RWPE1 (cell line): ENCODE data around the gene PSMB9.
"Not testable (repeated sequence)": the region's sequence is repeated elsewhere in the genome, so short reads cannot be mapped to it uniquely, and the experiment has no call there.

Source experiments
- CTCF ChIA-PET: fragments of 350-600 bp; sonication (Branson Sonifier 250); formaldehyde crosslinking; extraction: SDS; loops from one replicate; lab custom pipeline; 2021; lab: Yijun Ruan, JAX
- POLR2A ChIA-PET: fragments of 400-600 bp; formaldehyde crosslinking; extraction: SDS; loops from one replicate; lab custom pipeline; 2020; ENCODE audit warnings: antibody characterized with exemption; ENCODE audit not compliant: low non-redundant PET; lab: Yijun Ruan, JAX
- DNase-seq: peaks from one replicate; pipeline ENCODE4 v3.0.0; 2012; ENCODE audit warnings: low spot score
- H3K27ac ChIP-seq: fragments of 450-650 bp; 2 replicates; pipeline ENCODE4 v1.5.1; 2017
- TF ChIP-seq, protein P1 (sequence below): fragments of 450-650 bp; conservative IDR thresholded peaks from 2 replicates; pipeline ENCODE4 v1.5.1; 2017; ENCODE audit warnings: low read depth, mild to moderate bottlenecking

PSMB9 gene

DNA sequence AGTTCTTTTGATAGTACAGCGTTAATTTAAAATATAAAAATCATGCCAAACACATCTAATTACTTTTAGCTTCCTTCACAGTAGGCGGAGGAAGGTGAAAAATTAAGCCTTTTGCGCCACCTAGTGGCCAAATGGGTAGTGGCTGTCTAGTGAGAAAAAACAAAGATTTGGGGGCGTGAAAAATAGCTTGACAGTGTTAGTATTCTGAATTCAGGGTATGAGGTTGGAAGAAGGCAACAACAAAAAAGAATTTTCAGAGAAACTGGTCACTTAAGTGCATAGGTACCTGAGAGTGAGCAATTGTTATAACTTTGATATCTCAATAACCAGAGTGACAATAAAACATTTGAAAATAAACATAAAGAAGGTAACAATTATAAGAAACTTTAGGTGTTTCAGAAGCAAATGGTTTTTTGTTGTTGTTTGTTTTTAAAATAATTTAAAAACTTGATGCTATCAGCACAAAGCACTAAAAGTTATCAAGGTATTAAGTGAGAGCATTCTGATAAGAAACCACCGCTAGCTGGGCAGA is 14.3 kb downstream of the PSMB9 start:
- H3K27ac ChIP-seq: no peak overlapping the region
- ChIA-PET POLR2A (interaction anchor here (2.0 kb wide), 1 partner anchor 30 kb away, joined by 10 read pairs; the partner anchor contains the start of gene TAP2), CTCF (interaction anchor here (0.5 to 3.2 kb wide), 25 partner anchors 8 to 574 kb away, joined by 3 to 48 read pairs (median 4); partner anchors contain the start of genes PSMB9, TAP1 and TAP2)
- DNase-seq: peak; percentile 60
- TF ChIP-seq, protein P1, sequence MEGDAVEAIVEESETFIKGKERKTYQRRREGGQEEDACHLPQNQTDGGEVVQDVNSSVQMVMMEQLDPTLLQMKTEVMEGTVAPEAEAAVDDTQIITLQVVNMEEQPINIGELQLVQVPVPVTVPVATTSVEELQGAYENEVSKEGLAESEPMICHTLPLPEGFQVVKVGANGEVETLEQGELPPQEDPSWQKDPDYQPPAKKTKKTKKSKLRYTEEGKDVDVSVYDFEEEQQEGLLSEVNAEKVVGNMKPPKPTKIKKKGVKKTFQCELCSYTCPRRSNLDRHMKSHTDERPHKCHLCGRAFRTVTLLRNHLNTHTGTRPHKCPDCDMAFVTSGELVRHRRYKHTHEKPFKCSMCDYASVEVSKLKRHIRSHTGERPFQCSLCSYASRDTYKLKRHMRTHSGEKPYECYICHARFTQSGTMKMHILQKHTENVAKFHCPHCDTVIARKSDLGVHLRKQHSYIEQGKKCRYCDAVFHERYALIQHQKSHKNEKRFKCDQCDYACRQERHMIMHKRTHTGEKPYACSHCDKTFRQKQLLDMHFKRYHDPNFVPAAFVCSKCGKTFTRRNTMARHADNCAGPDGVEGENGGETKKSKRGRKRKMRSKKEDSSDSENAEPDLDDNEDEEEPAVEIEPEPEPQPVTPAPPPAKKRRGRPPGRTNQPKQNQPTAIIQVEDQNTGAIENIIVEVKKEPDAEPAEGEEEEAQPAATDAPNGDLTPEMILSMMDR: peak; percentile 83

DNA sequence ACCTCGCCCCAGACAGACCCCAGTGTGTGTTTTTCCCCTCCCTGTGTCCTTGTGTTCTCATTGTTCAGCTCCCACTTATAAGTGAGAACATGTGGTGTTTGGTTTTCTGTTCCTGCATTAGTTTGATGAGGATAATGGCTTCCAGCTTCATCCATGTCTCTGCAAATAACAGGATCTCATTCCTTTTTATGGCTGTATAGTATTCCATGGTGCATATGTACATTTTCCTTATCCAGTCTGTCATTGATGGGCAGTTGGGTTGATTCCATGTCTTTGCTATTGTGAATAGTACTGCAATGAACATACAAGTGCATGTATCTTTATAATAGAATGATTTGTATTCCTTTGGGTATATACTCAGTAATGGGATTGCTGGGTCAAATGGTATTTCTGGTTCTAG is 20.0 kb downstream of the PSMB9 start:
- POLR2A ChIA-PET: not testable (repeated sequence)

DNA sequence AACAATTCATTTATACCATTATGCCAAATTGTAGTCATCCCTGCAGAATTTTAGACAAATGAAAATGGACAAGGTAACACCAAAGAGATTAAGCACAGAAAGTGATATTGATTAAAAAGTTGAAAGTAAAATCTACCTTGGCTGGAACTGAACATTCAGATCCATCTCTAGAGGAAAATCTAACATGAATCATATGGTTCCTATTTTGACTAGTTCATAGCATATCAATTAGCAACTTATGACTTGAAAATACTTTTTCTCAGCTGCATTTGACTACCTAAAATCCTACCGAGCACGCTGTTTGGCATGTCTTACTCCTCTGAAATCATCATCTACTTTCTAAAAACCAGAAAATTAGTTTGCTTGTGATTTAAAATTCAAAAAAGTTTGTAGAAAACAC is 22.6 kb downstream of the PSMB9 start:
- ChIA-PET POLR2A (no interaction called here), CTCF (interaction anchor here (0.7 kb wide), 1 partner anchor 254 kb away, joined by 3 read pairs; no protein-coding TSS in a partner anchor)
- no peak overlapping the region for H3K27ac ChIP-seq
- no peak for DNase-seq
- TF ChIP-seq, protein P1: no peak

More for the DNA sequence above, 20.0 kb downstream of the PSMB9 start:
- CTCF ChIA-PET, DNase-seq, H3K27ac ChIP-seq: not testable (repeated sequence)

DNA sequence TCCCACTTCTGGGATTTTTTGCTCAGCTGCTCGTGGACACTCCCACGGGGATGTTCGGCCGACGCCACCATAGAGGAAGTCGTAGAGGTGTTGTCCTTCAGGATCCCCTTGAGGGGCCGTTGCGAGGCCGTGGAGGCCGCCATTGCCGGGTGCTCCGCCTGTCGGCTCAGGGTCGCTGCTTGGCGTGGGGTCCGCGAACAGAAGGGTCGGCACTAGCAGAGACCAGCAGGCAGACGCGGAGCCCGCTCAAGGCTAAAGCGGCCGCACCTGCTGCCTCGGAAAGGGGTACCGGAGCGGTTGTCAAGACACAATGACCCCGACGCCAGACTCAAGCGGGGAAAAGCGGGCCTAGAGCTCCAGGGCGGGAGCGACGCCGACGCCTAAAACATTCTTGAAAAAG is 25.7 kb downstream of the PSMB9 start:
- TF ChIP-seq, protein P1: no peak
- CTCF ChIA-PET: interaction anchor here (0.7 kb wide), 1 partner anchor 53 kb away, joined by 4 read pairs; no protein-coding TSS in a partner anchor
- H3K27ac ChIP-seq: no peak overlapping the region
- no peak for DNase-seq
- POLR2A ChIA-PET: no interaction called here

DNA sequence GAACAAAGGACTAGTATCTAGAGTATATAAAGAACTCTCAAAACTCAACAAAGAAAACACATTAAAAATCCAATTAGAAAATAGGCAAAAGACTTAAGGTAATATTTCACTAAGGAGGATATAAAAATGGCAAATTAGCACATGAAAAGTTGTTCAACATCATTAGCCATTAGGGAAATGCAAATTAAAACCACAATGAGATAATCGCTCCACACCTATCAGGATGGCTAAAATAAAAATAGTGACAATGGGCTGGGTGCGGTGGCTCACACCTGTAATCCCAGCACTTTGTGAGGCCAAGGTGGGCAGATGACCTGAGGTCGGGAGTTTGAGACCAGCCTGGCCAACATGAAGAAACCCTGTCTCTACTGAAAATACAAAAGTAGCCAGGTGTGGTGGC is 27.0 kb downstream of the PSMB9 start:
- POLR2A ChIA-PET, DNase-seq, H3K27ac ChIP-seq, CTCF ChIA-PET: not testable (repeated sequence)

DNA sequence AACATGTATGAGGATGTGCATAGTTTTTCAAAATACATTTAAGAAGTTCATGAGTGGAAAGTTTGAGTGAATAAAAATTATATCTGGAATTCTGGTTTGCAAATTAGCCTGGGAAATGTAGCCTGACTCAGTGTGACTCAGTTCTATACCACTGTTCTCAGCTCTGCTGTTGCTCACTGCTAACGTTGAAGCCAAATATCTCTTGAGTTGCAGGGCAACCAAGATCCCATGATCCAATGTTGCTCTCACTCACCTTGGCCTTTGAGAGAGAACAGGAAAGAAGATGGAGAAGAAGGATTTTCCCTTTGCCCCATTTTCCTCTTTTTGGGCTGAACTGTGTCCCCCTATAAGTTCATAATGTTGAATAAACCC is 28.9 kb downstream of the PSMB9 start:
- ChIA-PET CTCF (interaction anchor here (1.6 kb wide), 1 partner anchor 84 kb away, joined by 4 read pairs; no protein-coding TSS in a partner anchor), POLR2A (no interaction called here)
- H3K27ac ChIP-seq: no peak overlapping the region
- TF ChIP-seq, protein P1: no peak
- peak; percentile 35 for DNase-seq

DNA sequence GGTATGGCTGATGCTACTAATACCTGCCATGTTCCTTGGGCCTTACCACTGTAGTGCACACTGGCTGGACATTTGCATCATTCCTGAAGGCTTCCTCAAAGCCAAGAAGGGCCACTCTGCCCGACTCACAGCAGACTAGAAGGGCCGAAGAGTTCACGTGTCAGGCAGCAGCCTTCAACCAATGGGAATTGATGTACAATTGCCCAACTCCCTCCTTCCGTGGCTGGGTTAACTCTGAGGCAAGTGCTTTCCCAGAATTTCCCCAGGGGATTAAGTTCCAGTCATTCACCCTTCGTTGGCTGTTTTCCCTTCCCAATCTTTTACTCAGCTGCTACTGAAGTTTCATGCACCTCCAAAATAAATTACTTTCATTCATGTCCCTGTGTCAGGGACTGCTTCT is 29.8 kb downstream of the PSMB9 start:
- no peak for DNase-seq
- H3K27ac ChIP-seq: no peak overlapping the region
- POLR2A ChIA-PET: no interaction called here
- CTCF ChIA-PET: no interaction called here
- TF ChIP-seq, protein P1: no peak
